Measurements from ENCODE around the gene CSTF1.
"Not testable (repeated sequence)": the region's sequence is repeated elsewhere in the genome, so short reads cannot be mapped to it uniquely, and the experiment has no call there.

Gene CSTF1

DNA sequence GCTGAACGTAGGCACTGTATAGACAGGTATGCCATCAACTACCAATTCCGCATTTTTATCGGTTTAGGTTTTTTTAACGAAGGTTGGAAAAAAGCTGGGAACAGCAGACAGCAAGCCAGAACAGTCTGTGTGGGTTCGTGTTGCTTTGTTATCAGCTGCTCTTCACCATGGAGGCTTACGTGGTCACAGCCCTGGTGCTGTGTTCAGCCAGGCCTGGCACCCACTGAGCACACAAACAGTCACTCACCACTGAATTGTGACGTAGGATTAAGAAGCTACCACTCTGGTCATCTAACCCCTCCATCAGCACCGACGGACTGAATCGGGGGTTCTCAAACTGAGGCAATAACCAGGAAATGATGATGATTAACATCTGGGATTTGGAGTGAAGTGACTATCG lies 20.5 kb upstream of the CSTF1 start:
- DNase-seq, result no peak

DNA sequence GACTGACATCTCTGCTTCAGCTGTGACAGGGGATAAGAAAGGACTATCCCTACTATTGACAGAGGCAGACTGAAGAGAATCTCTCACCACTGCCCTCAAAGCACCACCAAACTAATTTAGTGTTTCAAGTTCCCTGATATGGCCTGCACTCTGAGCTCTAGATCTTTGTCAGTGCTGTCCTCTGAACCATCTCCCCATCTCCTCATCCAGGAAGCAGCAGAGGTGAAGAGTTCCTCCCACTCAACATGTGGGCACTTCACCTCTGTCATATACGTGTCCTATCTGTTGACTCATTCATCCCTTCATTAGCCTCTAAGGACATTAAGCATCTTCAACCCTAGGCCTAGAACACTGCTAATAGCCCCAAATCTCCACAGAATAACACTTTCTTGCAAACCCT lies 19.6 kb upstream of the CSTF1 start:
- no peak for DNase-seq

DNA sequence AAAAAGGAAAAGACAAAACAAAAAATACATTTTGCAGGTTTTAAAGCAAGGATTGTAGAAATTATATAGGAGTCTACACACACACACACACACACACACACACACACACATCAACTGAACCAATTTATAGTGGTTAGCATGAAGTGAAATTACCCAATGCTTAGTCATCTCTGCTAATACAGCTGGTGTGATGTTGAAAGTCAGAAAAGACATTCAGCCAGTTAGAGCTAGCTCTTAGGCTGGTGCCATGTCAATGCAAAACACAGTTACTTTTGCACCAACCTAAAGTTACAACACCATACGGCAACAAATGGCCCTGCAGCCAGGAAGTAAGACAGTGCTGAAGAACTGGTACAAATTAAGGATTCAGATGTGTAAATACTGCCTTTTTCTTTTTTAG lies 18.5 kb upstream of the CSTF1 start:
- peak; percentile 71 for DNase-seq

DNA sequence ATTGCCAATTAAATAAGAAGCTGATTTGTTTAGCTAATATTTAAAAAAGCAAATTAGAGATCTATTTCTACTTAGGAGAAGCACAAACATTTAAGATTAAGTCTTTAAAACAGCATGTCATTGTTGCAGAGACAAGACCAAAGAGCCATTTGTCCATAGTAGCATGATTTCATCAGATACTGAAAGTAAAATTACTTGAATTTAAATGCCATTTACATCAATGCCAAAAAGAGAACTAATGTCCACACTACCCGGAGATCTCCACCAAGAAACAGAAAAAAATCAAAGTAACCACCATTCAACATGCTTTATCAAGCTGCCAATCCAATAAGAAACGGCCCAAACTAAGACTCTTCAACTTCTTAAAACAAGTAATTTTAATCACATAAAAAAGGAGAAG lies 16.1 kb upstream of the CSTF1 start:
- no peak for DNase-seq

DNA sequence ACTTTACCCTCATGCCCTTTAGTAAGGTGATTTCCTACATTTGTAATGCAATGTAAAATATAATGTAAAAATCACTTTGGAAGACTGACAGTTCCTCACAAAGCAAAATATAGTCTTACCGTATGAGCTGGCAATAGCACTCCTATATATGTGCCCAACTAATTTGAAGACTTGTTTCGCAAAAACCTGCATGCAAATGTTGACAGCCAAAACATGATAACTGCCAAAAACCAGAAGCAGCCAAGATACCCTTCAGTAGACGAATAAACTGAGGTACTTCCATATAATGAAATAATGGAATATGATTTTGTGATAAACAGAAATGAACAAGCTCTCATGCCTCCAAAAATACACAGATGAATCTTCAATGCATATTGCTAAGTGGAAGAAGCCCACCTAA lies 14.1 kb upstream of the CSTF1 start:
- DNase-seq, result no peak

DNA sequence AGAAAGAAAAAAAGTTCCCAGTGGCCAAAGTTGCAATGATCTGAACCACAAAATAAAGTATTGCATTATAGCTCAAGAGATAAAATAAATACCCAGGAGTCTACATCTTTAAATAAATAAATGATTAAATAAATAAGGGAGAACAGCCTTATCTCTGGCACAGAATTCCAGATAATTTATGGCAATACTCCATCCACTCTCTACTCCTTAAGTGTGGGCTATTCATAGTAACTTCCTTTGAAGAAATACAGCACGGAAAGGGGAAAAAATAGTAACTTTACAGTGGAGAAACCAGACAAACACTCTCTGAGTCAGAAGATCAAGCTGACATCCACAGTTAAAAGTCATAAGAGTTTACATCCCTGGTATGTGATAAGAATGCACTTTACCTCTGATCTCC lies 12.1 kb upstream of the CSTF1 start:
- peak; percentile 51 for DNase-seq

DNA sequence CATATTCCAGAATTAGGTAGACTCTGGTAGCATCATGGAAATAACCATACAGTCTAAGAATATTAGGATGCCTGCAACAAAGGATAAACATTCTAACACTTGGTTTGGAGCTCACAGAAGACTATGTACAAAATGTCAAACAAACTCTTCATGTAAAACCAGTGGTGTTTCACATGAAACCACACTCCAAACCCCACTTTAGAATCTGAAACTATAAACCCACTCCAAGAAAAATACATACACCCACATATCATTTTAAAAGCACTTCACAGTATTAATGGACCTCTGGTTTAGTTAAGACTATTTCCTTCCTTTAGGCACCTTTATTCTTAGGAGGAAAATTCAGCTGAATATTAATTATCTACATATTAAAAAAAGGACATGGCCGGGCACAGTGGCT lies 10.9 kb upstream of the CSTF1 start:
- no peak for DNase-seq

DNA sequence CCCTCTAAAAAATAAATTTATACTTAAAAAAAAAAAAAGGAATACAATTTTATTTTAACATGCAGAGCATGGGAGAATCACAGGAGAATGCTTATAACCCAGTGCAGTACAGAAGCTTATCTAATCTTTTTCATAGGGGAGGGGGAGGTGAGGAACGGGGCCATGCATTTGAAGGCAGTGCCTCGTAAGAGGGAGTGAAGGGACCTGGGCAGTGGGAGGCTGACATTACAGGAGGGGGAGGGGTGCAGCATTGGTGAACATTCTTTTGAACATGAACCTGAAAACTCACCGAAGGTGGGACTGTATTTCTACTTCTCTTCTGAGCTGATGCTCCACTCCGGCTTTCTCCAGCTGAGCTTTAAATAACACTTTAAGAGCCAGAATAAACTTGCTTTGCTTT lies 9.7 kb upstream of the CSTF1 start:
- no peak for DNase-seq

DNA sequence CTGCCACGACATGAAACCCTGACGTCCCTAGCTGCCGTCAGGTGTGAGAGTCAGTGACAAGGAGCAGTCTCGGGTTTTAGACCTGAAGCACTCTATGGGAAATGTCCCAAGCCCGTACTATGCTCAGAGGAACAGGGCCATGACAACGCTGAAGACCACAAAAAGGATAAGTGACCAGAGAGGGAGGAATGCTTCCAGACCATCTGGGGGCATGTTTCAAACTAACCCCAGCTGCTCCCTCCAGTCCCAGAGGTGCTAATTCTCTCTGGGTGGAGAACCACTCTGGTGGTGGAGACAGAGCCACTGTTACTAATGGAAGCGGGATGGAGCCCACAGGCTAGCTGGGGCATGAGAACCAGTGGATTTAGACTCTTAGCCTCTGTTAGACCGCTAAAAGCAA lies 9.1 kb upstream of the CSTF1 start:
- no peak for DNase-seq

DNA sequence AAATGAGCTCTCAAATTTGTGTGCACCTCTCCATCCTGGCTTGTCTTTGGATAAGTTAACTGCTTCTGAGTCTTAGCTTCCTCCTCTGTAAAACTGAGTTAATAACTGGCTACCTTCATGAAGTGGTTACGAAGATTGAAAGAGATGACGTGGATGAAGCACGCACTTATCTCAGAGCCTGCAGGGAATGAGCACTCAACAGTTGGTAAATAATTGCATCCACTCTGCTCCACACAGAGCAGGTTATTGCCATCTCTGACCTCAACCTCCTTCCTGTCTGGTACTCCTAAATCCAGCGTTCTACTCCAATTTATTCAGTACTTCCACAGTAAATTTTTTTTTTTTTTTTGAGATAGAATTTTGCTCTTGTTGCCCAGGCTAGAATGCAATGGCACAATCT lies 7.3 kb upstream of the CSTF1 start:
- DNase-seq, result no peak

DNA sequence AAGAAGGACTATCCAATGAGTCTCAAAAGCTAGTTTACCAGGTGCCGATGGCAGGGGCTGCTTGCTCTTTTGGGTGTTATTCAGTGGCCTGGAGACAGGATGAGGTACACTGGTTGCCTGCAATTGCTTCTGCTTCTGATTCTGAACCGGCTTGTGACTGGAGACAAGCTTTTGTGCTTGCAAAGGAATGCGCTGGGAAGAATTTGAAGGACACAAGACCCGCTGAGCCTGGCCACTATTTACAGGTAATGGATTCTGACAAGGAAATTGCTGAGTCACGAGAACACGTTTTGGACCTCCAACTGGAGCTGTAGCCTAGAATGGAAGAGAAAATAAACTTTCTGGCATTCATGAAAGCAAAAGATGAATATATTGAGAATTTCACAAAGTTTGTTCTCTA lies 6.2 kb upstream of the CSTF1 start:
- no peak for DNase-seq

DNA sequence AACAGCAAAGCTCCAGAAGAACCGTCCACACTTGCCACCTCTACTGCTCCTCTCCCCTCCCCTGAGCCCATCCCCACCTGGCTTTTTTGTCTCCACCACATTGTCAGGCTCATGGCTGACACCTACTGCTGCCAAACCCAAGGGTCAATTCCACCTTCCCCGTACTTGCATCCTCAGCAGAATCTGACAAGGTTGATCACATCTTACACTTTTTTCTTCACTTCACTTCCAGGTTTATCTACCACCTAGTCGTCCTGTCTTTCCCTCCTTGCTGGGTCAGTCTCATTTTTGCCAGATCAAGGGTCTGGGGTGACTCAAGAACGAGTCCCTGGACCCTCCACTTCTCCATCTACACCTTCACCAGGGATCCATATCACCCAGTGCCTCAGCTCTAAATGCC lies 3.6 kb upstream of the CSTF1 start:
- no peak for DNase-seq

DNA sequence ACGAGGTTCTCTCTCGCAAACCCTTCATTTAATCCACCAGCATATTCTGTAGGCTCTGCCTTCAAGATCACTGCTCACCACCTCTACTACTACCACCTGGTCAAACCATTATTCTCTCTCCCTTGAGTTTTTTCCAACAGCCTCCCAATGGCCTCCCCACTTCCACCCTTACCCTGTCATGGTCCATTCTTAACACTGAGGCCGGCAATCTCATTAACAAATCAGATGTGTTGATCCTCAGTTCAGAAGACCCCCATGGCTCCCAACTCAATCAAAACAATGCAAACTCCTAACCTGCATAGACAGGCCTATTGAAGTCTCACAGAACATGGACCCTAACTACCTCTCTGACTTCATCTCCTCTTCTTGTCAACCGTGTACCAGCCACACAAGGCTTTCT lies 2.6 kb upstream of the CSTF1 start:
- no peak for DNase-seq

DNA sequence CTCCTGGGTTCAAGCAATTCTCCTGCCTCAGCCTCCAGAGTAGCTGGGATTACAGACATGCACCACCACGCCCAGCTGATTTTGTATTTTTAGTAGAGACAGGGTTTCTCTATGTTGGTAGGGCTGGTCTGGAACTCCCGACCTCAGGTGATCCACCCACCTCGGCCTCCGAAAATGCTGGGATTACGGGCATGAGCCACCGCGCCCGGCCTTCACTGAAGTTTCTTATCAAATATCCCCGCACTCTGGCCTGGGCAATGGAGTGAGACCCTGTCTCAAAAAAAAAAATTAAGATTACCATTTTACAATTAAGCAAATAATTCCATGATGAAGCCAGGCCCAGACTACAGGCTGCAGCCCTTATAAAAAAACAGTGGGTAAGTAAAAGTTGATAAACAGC lies 2.0 kb upstream of the CSTF1 start:
- DNase-seq, result not testable (repeated sequence)

DNA sequence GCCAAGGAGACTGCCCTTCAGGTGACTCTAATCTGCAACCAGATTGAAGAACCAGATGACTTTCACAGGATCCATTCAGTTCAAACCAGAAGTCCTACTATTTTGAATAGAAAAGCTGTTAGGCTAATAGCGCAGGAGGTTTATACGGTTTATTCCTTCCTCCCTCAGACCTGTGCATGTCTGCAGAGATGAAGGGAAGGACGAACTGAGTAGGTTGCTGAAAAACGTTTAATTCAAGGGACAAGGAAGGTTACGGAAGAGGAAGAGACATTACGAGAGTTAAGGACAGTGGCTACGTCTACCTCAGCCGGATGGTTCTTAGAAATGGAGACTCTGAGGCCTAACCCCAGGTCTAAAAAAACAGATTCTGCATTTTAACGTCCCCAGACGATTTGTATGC lies 1.4 kb upstream of the CSTF1 start:
- no peak for DNase-seq

DNA sequence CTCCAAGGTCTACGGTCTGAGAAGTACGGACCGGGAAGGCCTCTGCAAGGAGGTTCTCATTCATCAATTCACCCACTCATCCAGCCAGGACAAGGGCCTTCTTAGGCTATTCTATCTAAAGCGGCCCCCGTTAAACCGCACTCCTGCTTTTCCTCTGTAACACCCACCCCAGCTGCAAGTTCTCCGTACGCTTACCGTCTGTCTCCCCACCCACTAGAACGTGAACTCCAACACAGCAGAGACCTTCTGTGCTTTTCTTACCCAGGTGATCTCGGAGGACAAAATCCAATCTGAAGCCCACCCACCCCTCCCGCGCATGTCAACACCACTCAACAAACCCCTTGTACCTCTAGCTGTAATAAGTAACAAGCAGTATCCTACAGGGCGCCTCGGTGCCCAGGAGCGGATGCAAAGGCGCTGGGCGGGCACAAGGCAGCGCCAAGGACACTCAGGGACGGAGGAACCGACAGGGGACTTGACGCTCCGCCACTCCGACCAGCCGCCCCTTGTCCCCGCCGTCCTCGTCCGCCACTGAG lies 781 bp upstream of the CSTF1 start:
- no peak for DNase-seq

DNA sequence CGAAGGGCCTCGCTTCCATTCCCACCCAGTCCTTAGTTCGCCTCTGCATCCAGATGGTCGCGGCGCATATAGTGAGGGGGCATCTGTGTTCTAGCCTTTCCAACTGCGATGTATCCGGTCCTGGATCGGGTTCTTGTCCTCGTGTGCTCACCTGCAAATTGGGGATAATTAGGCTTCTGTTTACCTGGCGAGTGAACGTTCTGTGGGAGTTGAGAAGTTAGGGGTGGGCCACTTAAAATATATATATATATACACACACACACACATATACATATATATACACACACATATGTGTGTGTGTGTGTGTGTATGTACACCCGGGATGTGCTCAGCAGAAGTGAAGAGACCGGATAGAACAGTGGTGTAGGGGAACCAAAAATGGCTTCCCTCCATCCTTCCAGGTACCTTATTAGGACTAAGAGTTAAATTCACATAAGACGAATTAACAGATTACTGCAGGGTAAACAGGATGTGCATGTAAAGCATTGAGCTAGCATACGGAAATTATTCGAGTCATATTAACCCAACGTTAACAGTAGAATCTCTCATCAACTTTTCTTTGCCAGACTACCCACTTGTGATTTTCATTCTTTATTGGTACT lies 537 bp downstream of the CSTF1 start:
- DNase-seq, result no peak

DNA sequence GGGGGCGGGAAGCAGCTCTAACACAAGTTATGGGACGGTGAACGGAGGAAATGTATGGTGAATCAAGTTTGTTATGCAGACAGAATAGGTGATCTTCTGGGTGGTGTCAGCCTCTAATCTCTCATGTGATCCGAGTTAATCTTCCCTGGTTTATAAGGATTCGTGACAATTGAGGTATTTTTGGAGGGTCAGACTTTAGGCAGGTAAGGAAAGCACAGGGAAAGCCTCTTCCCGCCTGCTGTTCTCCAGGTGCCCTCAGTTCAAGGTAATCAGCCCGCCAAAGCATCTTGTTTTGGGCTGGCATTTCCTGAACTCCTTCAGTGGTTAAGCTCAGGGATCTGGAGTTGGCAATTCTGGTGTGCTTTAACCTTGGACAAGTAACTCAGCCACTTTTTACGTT lies 1.2 kb downstream of the CSTF1 start:
- DNase-seq, result no peak

DNA sequence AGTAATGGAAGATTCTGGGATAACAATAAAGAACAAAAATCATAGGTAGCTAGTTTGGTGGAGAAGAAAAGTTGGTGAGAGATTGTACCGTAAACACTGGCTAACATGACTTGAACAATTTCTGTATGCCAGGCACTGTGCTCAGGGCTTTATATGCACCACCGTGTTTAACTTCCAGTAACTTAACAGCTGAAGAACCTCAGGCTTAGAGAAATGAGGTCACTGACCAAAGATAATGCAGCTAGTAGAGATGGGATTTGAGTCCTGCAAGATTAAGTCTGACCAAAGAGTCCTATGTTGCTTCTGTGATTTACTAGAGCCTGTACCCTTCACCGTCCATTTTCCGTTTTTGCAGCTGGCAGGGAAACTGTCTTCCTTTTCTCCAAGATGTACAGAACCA lies 2.7 kb downstream of the CSTF1 start:
- no peak for DNase-seq

DNA sequence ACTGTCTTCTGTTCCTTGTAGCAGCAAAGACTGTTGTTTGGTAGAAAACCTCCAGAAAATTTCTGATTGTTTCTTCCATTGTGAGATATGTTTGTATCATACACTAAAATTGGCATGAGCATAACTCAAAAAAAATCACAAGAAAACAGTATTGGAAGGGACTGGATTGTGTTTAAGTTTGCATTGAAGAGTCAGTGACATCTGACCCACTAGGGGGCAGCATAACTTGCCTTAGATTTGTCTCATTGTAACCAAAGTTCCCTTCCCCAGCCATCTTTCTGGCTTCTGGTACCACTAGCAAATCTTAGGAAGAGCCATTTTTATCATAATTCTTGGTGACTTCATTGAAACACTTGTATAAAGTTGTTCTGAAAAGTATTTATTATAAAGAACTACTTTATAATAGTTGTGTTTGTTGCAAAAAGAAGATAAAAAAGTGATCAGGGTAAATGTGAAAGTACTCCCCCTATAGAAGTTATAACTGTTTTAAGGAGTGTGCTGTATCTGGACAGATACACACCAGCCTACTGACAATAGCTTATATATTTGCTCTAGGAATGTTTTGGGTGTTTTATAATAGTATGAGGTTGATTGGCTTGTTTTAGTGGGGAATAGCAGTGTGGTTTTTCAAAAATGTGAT lies 7.7 kb downstream of the CSTF1 start:
- peak; percentile 9 for DNase-seq

DNA sequence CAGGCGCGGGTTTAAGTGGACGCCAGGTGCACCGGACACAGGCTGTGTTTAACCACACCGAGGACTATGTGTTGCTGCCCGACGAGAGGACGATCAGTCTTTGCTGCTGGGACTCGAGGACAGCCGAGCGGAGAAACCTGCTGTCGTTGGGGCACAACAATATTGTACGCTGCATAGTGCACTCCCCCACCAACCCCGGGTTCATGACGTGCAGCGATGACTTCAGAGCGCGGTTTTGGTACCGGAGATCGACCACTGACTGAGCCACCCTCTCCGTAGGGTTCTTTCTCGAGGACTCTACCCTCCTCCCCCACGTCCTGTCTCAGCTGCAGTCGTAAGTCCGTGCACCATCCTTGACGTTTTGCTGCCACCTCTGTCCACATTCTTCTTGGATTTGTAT lies 11.0 kb downstream of the CSTF1 start:
- DNase-seq, result no peak

DNA sequence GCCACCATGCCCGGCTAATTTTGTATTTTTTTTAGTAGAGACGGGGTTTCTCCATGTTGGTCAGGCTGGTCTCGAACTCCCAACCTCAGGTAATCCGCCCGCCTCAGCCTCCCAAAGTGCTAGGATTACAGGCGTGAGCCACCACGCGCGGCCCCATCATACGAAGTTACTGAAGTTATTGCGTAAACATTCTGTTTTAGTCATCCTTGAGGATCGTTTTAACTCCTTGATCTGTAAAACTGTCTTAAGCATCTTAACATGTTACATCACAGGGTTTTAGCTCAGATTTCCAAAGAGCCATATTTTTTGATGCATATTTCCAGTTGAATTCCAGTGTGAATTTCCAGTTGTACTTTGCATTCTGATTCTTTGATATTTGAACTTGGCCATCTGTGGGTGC lies 12.9 kb downstream of the CSTF1 start:
- DNase-seq, result not testable (repeated sequence)

DNA sequence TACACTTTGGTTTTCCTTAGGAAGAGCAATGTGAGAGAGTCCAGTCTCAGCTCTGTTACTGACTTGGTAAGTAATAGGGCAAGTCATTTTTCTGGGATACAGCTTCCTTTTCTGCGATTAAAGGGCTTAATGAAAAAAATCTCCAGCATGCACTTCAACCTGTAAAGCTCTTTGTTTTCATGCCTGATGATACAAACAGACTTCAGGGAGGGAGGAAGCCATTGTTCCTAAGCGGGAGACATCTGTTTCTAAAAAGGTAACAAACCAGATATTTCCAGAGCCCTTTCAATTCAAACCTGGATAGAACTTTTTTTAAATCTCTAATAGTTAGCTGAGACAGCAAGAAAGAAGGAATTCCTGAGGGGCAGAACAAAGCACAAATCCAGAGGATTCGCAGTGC lies 14.5 kb downstream of the CSTF1 start:
- DNase-seq, result no peak

DNA sequence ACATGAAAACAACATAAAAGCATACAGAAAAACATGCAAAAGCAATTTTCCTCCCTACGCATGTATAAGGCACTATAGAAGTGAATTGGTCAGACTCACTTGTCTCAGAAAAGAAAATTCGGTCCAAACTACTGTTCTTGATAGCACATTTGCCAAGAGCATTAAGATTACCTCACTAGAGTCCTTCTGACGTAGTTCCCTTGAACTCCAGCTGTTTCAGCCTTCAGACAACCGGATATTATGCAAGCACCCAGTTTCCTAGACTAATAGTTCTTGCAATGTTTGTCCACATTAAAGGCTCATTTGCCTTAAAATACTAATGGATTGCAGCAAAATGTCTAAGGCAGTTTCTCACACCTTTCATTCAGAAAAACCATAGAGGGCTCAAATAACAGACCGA lies 17.1 kb downstream of the CSTF1 start:
- peak; percentile 9 for DNase-seq

DNA sequence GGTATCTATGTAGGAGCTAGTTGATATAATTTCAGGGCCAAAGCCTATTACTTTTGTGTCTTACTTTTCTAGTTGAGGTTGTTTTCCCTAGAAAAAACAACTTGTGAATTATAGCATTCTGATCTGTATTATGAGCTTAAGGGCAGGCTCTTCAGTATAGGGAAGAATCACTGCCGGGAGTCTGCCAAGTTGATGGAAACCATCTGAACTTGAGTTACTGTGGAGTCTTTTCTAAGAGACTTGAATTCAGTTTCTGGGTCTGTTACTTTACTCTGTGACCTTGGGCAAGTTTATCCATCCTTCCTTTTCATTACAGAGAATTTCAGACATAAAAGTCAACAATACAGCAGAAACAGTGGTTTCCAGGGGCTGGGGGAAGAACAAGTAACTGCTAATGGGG lies 17.5 kb downstream of the CSTF1 start:
- DNase-seq, result no peak
